Suppressor macrophage treated with lipopolysaccharide for 1 hour (primary cell): ENCODE results near the gene CSNK1D.

Experiments
- DNase-seq, 3 donors: peaks; one replicate each; pipeline ENCODE4 v3.0.0-alpha.2; 2020 to 2022

Gene CSNK1D

GRCh38 chr17:82294064-82294773, 20.7 kb upstream of the CSNK1D start:
- DNase-seq = no peak

- DNase-seq = peak; percentile 96 to 97 (median 97)
Measured at GRCh38 chr17:82292251-82293154, 19.0 kb upstream of the CSNK1D start.

GRCh38 chr17:82291582-82292250, 18.2 kb upstream of the CSNK1D start:
- no peak for DNase-seq

GRCh38 chr17:82287868-82288801, 14.6 kb upstream of the CSNK1D start:
- peak; percentile 35 to 42 (median 41) for DNase-seq

- DNase-seq = no peak
Measured at GRCh38 chr17:82287013-82287867, 13.7 kb upstream of the CSNK1D start.

GRCh38 chr17:82285141-82285540, 11.6 kb upstream of the CSNK1D start:
- DNase-seq = no peak

GRCh38 chr17:82283208-82283749, 9.8 kb upstream of the CSNK1D start:
- peak; percentile 78 to 80 (median 80) for DNase-seq

GRCh38 chr17:82282239-82283207, 9.0 kb upstream of the CSNK1D start:
- no peak for DNase-seq

GRCh38 chr17:82281502-82282238, 8.2 kb upstream of the CSNK1D start:
- peak; percentile 84 to 87 (median 86) for DNase-seq

- DNase-seq = no peak
Measured at GRCh38 chr17:82281076-82281475, 7.6 kb upstream of the CSNK1D start.

- DNase-seq = no peak
Measured at GRCh38 chr17:82280537-82280936, 7.0 kb upstream of the CSNK1D start.

GRCh38 chr17:82278786-82279391, 5.4 kb upstream of the CSNK1D start:
- DNase-seq = peak; percentile 70 to 76 (median 70)

GRCh38 chr17:82278308-82278707, 4.8 kb upstream of the CSNK1D start:
- no peak for DNase-seq

- DNase-seq = no peak
Measured at GRCh38 chr17:82277851-82278250, 4.4 kb upstream of the CSNK1D start.

GRCh38 chr17:82276938-82277337, 3.4 kb upstream of the CSNK1D start:
- DNase-seq = no peak

- DNase-seq = no peak
Measured at GRCh38 chr17:82275326-82275725, 1.8 kb upstream of the CSNK1D start.

- no peak for DNase-seq
Measured at GRCh38 chr17:82274134-82275020, 877 bp upstream of the CSNK1D start.
